ENCODE results near the gene CTNNA1. TPM values are rescaled to one million over a fixed set of nuclear protein-coding genes. Genes with fewer than 3 reads are reported as not detected.

CTNNA1 gene
- total RNA-seq, 2 donors from 2014 or later = 247 to 288 TPM

DNA sequence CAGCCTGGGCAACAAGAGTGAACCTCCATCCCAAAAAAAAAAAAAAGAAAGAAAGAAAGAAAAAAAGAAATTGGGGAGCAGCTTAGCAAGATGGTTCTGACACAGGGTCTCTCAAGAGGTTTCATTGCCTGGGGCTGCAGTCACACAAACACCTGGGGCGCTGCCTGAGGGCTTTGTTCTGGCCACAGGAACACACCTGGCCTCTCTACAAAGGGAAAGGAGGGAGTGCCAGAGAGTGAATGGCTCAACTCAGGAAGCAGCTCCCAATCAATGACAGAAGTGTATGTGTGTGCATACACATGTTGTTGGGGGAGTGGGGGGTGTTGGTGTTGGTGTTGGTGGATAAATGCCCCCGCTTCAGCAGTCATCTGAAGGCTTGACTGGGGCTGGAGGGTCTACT is 32.4 kb upstream of the CTNNA1 start:
- H3K9me3 ChIP-seq = no peaks in the 10 kb centered on the region
- peaks cover 0 to 25% of the 10 kb centered on the region in 2 donors for H3K4me1 ChIP-seq
- H3K27ac ChIP-seq = no peak overlapping the region
- TF ChIP-seq, protein P1, sequence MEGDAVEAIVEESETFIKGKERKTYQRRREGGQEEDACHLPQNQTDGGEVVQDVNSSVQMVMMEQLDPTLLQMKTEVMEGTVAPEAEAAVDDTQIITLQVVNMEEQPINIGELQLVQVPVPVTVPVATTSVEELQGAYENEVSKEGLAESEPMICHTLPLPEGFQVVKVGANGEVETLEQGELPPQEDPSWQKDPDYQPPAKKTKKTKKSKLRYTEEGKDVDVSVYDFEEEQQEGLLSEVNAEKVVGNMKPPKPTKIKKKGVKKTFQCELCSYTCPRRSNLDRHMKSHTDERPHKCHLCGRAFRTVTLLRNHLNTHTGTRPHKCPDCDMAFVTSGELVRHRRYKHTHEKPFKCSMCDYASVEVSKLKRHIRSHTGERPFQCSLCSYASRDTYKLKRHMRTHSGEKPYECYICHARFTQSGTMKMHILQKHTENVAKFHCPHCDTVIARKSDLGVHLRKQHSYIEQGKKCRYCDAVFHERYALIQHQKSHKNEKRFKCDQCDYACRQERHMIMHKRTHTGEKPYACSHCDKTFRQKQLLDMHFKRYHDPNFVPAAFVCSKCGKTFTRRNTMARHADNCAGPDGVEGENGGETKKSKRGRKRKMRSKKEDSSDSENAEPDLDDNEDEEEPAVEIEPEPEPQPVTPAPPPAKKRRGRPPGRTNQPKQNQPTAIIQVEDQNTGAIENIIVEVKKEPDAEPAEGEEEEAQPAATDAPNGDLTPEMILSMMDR (IDR thresholded peaks at IDR 0.05) = no peak
- no peaks in the 10 kb centered on the region for H3K36me3 ChIP-seq
- no peak overlapping the region for H3K4me3 ChIP-seq
- DNase-seq (ENCODE audit: low spot score) = no peak
- H3K27me3 ChIP-seq = no peaks in the 10 kb centered on the region

DNA sequence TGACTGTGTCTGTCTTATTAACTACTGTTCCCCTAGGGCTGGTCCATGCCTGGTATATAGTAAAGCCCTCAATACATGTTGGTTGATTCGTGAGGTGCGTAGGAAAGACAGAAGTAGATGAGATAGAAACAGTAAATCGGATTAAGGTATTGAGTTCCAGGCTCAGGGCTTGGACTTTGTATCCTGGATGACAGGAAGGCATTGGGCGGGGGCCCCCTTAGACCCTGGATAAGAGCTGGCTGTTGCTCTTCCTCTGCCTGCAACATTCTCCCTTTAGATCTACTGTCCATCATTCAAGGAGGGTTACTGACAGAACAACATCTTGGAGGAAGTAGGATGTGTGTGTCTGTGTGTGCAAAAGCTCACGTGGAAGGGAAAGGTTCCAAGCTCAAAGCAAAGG is 31.2 kb upstream of the CTNNA1 start:
- TF ChIP-seq, protein P1 (IDR thresholded peaks at IDR 0.05) = no peak
- no peak for DNase-seq (ENCODE audit: low spot score)
- Histone ChIP-seq H3K36me3 (no peaks in the 10 kb centered on the region), H3K27me3 (no peaks in the 10 kb centered on the region), H3K4me1 (peaks cover 0 to 24% of the 10 kb centered on the region in 2 donors), H3K4me3 (no peak overlapping the region), H3K27ac (no peak overlapping the region), H3K9me3 (no peaks in the 10 kb centered on the region)

DNA sequence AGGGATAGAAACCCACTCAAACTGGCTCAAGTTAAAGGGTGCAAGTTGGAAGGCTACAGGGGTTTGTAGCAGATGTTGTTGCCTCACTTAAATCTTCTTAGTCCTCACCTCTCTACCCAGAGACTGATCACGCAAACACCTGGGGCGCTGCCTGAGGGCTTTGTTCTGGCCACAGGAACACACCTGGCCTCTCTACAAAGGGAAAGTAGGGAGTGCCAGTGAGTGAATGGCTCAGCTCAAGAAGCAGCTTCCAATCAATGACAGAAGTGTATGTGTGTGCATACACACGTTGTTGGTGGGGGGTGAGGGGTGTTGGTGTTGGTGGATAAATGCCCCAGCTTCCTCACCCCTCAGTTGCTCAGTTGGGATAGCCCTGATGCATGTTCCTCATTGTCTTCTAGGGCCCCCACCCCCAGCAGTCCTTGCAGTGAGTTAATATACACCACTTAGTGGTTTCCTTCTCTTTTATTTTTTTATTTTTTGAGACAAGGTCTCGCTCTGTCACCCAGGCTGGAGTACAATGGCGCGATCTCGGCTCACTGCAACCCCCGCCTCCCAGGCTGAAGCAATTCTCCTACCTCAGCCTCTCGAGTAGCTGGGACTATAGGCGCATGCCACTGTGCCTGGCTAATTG is 30.6 kb upstream of the CTNNA1 start:
- Histone ChIP-seq H3K27ac (no peak overlapping the region), H3K36me3 (no peaks in the 10 kb centered on the region), H3K4me1 (peaks cover 0 to 24% of the 10 kb centered on the region in 2 donors), H3K27me3 (no peaks in the 10 kb centered on the region), H3K9me3 (no peaks in the 10 kb centered on the region), H3K4me3 (no peak overlapping the region)
- TF ChIP-seq, protein P1 (IDR thresholded peaks at IDR 0.05) = no peak
- no peak for DNase-seq (ENCODE audit: low spot score)

DNA sequence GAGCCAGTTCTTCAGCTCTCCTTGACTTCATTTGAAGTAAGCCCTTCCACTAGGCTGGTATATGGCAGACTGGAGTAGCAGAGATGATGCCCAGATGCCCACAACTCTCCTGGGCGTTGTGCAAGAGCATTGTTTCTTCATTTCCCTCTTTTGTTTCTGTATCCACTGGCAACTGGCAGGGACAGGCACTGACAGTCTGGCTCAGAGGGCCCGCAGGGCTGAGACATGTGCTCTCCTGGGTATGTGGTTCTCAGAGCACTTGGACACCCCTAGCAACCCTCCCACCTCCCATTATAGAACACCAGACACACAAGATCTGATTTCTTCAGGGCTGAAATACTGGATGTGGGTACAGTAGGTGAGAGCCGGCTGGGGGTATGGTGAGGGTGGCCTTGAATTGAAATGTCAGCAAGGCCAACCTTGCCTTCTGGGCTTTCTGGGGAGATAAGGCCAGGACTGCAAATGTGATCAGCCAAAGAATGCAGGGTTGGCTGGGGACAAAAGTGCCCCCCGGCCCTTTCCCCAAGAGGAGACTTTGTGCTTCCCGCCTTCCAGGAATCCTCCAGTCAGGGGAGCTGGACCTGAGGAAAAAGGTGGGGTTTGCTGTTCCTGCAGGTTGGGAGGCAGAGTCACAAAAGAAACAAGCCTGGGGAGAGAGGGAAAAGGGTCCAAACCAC is 28.6 kb upstream of the CTNNA1 start:
- H3K36me3 ChIP-seq = no peaks in the 10 kb centered on the region
- H3K4me1 ChIP-seq = peaks cover 0 to 24% of the 10 kb centered on the region in 2 donors
- H3K9me3 ChIP-seq = no peaks in the 10 kb centered on the region
- no peak for DNase-seq (ENCODE audit: low spot score)
- no peak overlapping the region for H3K4me3 ChIP-seq
- no peak overlapping the region for H3K27ac ChIP-seq
- H3K27me3 ChIP-seq = no peaks in the 10 kb centered on the region
- TF ChIP-seq, protein P1 (IDR thresholded peaks at IDR 0.05) = no peak

DNA sequence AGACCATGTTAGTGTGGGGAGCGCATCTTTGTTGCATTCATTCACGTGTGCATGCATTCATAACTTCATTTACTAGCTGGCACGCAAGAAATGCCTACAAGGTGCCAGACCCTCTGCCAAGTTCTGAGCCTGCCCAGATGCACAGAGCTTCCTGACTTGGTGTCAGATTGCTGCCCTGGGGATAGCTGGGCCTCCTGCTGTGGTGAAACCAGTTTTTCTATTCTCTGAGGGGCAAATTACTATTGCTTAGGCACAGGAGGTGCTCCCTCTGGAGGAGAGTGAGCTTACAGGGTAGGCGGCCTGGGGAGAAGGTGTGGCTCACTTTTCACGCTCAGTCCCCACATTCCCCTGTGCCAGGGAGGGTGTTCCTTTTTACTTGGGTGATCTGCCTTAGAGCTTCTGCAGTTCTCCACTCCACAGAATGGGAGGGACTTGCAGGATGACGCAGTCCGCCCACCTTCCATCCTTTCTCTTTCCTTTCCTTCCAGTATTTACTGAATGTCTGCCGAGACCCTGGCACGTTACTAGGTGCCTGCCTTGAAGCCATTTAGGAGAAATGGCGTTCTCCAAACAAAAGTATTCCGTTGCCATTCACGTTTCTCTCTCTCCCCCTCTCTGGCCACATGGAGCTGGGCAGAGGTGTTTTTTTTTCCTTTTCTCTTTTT is 27.9 kb upstream of the CTNNA1 start:
- no peaks in the 10 kb centered on the region for H3K27me3 ChIP-seq
- H3K27ac ChIP-seq = peak overlapping the region; percentile 60 to 62
- no peak overlapping the region for H3K4me3 ChIP-seq
- H3K9me3 ChIP-seq = no peaks in the 10 kb centered on the region
- no peaks in the 10 kb centered on the region for H3K36me3 ChIP-seq
- peak; percentile 61 for DNase-seq (ENCODE audit: low spot score)
- TF ChIP-seq, protein P1 (IDR thresholded peaks at IDR 0.05) = no peak
- H3K4me1 ChIP-seq = peaks cover 0 to 24% of the 10 kb centered on the region in 2 donors
